Sigmoid colon (tissue), 7 donors: ENCODE results near the gene SBNO2. TPM values are rescaled to one million over a fixed set of nuclear protein-coding genes. Genes with fewer than 3 reads are reported as not detected.

Experiments
- DNase-seq: peaks from one replicate; pipeline ENCODE4 v3.0.0-alpha.2; 2019
- H3K27ac ChIP-seq, 4 donors: fragments of 200-600 bp; sonication (generic); one replicate each; pipeline ENCODE4 v1.5.1; 2016 to 2019; ENCODE audit warnings: mild to moderate bottlenecking in 1 of 4
- H3K27me3 ChIP-seq, 3 donors: fragments of 200-600 bp; sonication (generic); one replicate each; pipeline ENCODE4 v1.5.1; 2019; ENCODE audit warnings: mild to moderate bottlenecking in 1 of 3
- H3K36me3 ChIP-seq, 4 donors: fragments of 200-600 bp; sonication (generic); one replicate each; pipeline ENCODE4 v1.5.1; 2016 to 2019
- H3K4me1 ChIP-seq, 4 donors: fragments of 200-600 bp; sonication (generic); one replicate each; pipeline ENCODE4 v1.5.1; 2017 to 2019
- H3K4me3 ChIP-seq, 4 donors: fragments of 200-600 bp; sonication (generic); one replicate each; pipeline ENCODE4 v1.5.1; 2017 to 2019; ENCODE audit warnings: mild to moderate bottlenecking in 2 of 4, moderate library complexity in 1 of 4
- H3K9me3 ChIP-seq, 4 donors: fragments of 200-600 bp in 3 of 4; sonication (generic) in 3 of 4; one replicate each; pipeline versions ENCODE4 v1.5.1 to v1.6.1; 2013 to 2019
- CTCF ChIP-seq, 4 experiments: fragments of 450-650 bp in 3 of 4; fragments of 200-600 bp in 1 of 4; IDR thresholded peaks; one replicate each; pipeline ENCODE4 v1.5.1; 2016 to 2019; ENCODE audit warnings: antibody characterized with exemption in 4 of 4, mild to moderate bottlenecking in 3 of 4, moderate library complexity in 2 of 4
- EP300 ChIP-seq, 4 donors: sonication (generic); formaldehyde crosslinking; IDR thresholded peaks; one replicate each; pipeline ENCODE4 v1.6.1; 2017; ENCODE audit warnings: antibody characterized with exemption in 4 of 4
- POLR2A ChIP-seq, 2 donors: fragments of 450-650 bp; IDR thresholded peaks; one replicate each; pipeline ENCODE4 v1.6.1; 2016; ENCODE audit warnings: antibody characterized with exemption in 2 of 2, mild to moderate bottlenecking in 2 of 2, moderate library complexity in 2 of 2
- POLR2AphosphoS5 ChIP-seq, 4 donors: sonication (generic); formaldehyde crosslinking; IDR thresholded peaks; one replicate each; pipeline ENCODE4 v1.6.1; 2017; ENCODE audit warnings: antibody characterized with exemption in 4 of 4
- WGBS, 2 donors: extraction: QIAGEN DNeasy Blood & Tissue Kit; methylation state at CpG; one replicate each; pipeline ENCODE4 v1.1.7; 2013; 5-methylcytosine and 5-hydroxymethylcytosine counted together
- intact Hi-C: fragments of 100-400 bp; cut with DNase I; formaldehyde crosslinking; loops from one replicate; pipeline ENCODE4 v1.15.1; 2023
- polyA plus RNA-seq, 3 donors: library from polyadenylated mRNA; stranded (reverse); fragments of 200-250 nt; gene quantifications; one replicate each; pipeline ENCODE4 v1.2.3, GENCODE V29; 2013
- total RNA-seq, 4 donors: library from RNA; depleted of rRNA; stranded (reverse); fragments of >200 nt; gene quantifications; one replicate each; pipeline ENCODE4 v1.1.0, GENCODE V29; 2016
- donor health status: healthy with polysubstance abuse.
- donor health status: Bipolar disorder and iron deficiency.
- donor health status: healthy.

The SBNO2 gene
- total and polyA plus RNA-seq, 7 donors = 6.8 to 91.9 (median 14.8) TPM

GRCh38 chr19:1094655-1094977, 79.5 kb downstream of the SBNO2 start:
- H3K36me3 ChIP-seq = peaks cover 15 to 33% (median 18%) of the 10 kb centered on the region in 4 donors
- DNase-seq = no peak
- intact Hi-C loops = no loop called here
- H3K9me3 ChIP-seq = no peaks in the 10 kb centered on the region
- peak overlapping the region; percentile 77 to 87 (median 81) for H3K27ac ChIP-seq
- 0 to 1% methylated on average over 19 of the region's 19 CpGs for WGBS, 2 donors
- TF ChIP-seq EP300 (IDR thresholded peaks at IDR 0.05) = no peak
- TF ChIP-seq CTCF (IDR thresholded peaks at IDR 0.05) = no peak
- TF ChIP-seq POLR2A (IDR thresholded peaks at IDR 0.05) = no peak
- TF ChIP-seq POLR2AphosphoS5 (IDR thresholded peaks at IDR 0.05) = no peak
- peaks cover 0 to 37% (median 30%) of the 10 kb centered on the region in 4 donors for H3K4me1 ChIP-seq
- H3K4me3 ChIP-seq = peak overlapping the region; percentile 71 to 99 (median 97)
- H3K27me3 ChIP-seq = no peaks in the 10 kb centered on the region

GRCh38 chr19:1093811-1094553, 80.1 kb downstream of the SBNO2 start:
- H3K9me3 ChIP-seq = no peaks in the 10 kb centered on the region
- H3K27me3 ChIP-seq = no peaks in the 10 kb centered on the region
- peaks cover 0 to 32% (median 26%) of the 10 kb centered on the region in 4 donors for H3K4me1 ChIP-seq
- H3K4me3 ChIP-seq = peak overlapping the region; percentile 71 to 99 (median 97)
- intact Hi-C loops = no loop called here
- TF ChIP-seq CTCF (IDR thresholded peaks at IDR 0.05) = no peak
- TF ChIP-seq POLR2A (IDR thresholded peaks at IDR 0.05) = no peak
- no peak for TF ChIP-seq EP300 (IDR thresholded peaks at IDR 0.05)
- no peak for TF ChIP-seq POLR2AphosphoS5 (IDR thresholded peaks at IDR 0.05)
- no peak for DNase-seq
- H3K36me3 ChIP-seq = peaks cover 15 to 39% (median 20%) of the 10 kb centered on the region in 4 donors
- peak overlapping the region in 2 of 4 donors; percentile 77 to 87 for H3K27ac ChIP-seq
- WGBS, 2 donors = 55 to 72% methylated on average over 32 of the region's 32 CpGs

- Histone ChIP-seq H3K4me3 (peak overlapping the region in 1 of 4 donors; percentile 96), H3K36me3 (peaks cover 15 to 46% (median 24%) of the 10 kb centered on the region in 4 donors), H3K27me3 (no peaks in the 10 kb centered on the region), H3K4me1 (peaks cover 0 to 26% (median 23%) of the 10 kb centered on the region in 4 donors), H3K27ac (no peak overlapping the region), H3K9me3 (no peaks in the 10 kb centered on the region)
- TF ChIP-seq POLR2AphosphoS5 (IDR thresholded peaks at IDR 0.05) = no peak
- no peak for TF ChIP-seq POLR2A (IDR thresholded peaks at IDR 0.05)
- TF ChIP-seq EP300 (IDR thresholded peaks at IDR 0.05) = no peak
- no peak for TF ChIP-seq CTCF (IDR thresholded peaks at IDR 0.05)
- no peak for DNase-seq
- WGBS, 2 donors = 87 to 90% methylated on average over 15 of the region's 15 CpGs
- intact Hi-C loops = no loop called here
These were observed 80.7 kb downstream of the SBNO2 start for GRCh38 chr19:1093330-1093729.

DNA sequence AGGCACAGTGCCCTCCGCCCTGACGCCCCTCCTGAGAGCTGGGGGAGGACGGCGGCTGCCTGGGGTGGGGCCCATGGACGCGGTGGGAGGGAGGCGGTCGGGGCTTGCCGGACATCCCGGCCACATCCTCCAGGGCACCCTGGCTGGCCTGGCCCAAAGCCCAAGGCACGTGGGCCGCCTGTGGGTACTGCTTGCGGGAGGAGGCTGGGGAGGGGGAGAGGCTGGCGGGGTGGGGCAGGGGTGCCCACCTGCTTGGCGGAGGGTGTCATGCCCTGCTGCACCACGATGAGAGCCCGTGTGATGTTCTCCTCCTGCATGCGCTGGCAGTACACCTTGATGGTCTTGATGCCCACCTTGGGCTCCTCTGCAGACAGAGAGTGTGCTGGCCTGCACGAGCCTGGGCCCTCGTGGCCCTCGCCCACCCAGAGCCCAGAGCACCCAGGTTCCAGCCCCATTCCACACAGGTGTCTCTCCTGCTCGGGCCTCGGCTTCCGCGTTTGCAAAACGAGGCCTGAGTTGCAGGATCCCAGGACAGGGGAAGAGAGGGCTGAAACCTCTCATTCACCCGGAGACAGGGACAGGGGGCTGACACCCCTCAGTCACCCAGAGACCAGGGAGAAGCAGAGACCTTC, 82.4 kb downstream of the SBNO2 start:
- H3K27ac ChIP-seq = no peak overlapping the region
- no peaks in the 10 kb centered on the region for H3K27me3 ChIP-seq
- H3K4me1 ChIP-seq = peaks cover 0 to 27% (median 22%) of the 10 kb centered on the region in 4 donors
- H3K4me3 ChIP-seq = no peak overlapping the region
- intact Hi-C loops = no loop called here
- WGBS, 2 donors = 87 to 92% methylated on average over 27 of the region's 27 CpGs
- no peaks in the 10 kb centered on the region for H3K9me3 ChIP-seq
- no peak for DNase-seq
- no peak for TF ChIP-seq EP300 (IDR thresholded peaks at IDR 0.05)
- TF ChIP-seq POLR2AphosphoS5 (IDR thresholded peaks at IDR 0.05) = no peak
- no peak for TF ChIP-seq CTCF (IDR thresholded peaks at IDR 0.05)
- no peak for TF ChIP-seq POLR2A (IDR thresholded peaks at IDR 0.05)
- peaks cover 15 to 55% (median 30%) of the 10 kb centered on the region in 4 donors for H3K36me3 ChIP-seq
